Left ventricle myocardium superior (tissue), 1 donor: ENCODE measurements around the gene CD84. TPM values are rescaled to one million over a fixed set of nuclear protein-coding genes. Genes with fewer than 3 reads are reported as not detected.

ENCODE experiments used
- total RNA-seq: library from RNA; stranded (reverse); fragmentation: NEBNext Ultra II Directional; extraction: Animal tissue kit (Norgen Biotek cat#: 25700); gene quantifications from one replicate; pipeline ENCODE4 v1.2.1, GENCODE V29; 2021
- donor health status: DM: no; HTN: yes; CAD: no; lungs with severe emphysema.

CD84 gene
- total RNA-seq, 1 donor from 2014 or later, result 2.8 TPM

Other genes starting within 250 kb of the CD84 start
- 93.0 TPM for gene COPA, start 236.2 kb downstream of the CD84 start, total RNA-seq
- 60.7 TPM for gene NCSTN, start 236.1 kb downstream of the CD84 start, total RNA-seq
- gene NHLH1, start 212.4 kb downstream of the CD84 start, total RNA-seq, result not detected
- gene VANGL2, start 178.9 kb downstream of the CD84 start, total RNA-seq, result 2.6 TPM
- 0.59 TPM for gene SLAMF6, start 56.2 kb downstream of the CD84 start, total RNA-seq
- gene SLAMF1, start 67.5 kb upstream of the CD84 start, total RNA-seq, result 0.15 TPM
- 2.4 TPM for gene CD48, start 132.3 kb upstream of the CD84 start, total RNA-seq
- gene SLAMF7, start 159.8 kb upstream of the CD84 start, total RNA-seq, result 0.50 TPM
- gene LY9, start 216.7 kb upstream of the CD84 start, total RNA-seq, result not detected